Measurements from ENCODE around the gene FYTTD1. TPM values are rescaled to one million over a fixed set of nuclear protein-coding genes. Genes with fewer than 3 reads are reported as not detected.

The FYTTD1 gene
- total RNA-seq, 3 donors from 2014 or later = 25.1 to 67.2 (median 30.6) TPM

DNA sequence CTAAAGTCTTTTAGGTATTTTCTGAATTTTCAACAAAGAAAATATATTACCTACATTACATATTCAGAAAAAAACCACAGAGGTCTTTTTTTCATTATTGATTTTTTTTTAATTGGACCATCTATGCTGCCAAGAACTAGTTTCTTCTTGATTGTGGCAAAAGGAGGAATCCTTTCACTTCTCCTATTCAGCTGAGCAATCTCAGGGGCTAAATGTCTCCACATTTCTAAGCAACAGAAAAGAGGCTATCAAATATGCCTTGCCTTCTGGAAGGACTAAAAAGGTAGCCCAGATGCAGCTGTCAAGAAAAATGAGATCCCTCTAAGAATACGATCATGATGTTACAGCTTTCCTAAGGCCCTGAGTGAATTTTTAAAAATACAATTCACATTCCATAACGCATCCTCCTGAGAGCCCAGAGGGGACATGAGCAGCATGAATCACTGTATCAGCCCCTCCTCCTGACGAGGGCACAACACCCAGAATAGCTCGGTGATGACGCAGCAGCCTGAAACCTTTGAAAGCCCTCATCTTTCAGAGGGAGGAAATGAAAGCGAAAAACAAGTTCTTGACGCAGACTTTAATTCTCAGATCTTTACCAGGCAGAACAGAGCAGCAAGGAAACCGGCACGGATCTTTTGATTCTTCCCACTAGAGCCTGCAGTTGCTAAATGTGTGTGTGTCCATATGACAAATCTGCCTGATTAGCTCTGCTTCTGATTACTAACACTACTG is 37.5 kb upstream of the FYTTD1 start:
- DNase-seq (peak; percentile 65 to 84 (median 80)), ATAC-seq (peak; percentile 97)
- H3K9me3 ChIP-seq = no peaks in the 10 kb centered on the region
- TF ChIP-seq, protein P1, sequence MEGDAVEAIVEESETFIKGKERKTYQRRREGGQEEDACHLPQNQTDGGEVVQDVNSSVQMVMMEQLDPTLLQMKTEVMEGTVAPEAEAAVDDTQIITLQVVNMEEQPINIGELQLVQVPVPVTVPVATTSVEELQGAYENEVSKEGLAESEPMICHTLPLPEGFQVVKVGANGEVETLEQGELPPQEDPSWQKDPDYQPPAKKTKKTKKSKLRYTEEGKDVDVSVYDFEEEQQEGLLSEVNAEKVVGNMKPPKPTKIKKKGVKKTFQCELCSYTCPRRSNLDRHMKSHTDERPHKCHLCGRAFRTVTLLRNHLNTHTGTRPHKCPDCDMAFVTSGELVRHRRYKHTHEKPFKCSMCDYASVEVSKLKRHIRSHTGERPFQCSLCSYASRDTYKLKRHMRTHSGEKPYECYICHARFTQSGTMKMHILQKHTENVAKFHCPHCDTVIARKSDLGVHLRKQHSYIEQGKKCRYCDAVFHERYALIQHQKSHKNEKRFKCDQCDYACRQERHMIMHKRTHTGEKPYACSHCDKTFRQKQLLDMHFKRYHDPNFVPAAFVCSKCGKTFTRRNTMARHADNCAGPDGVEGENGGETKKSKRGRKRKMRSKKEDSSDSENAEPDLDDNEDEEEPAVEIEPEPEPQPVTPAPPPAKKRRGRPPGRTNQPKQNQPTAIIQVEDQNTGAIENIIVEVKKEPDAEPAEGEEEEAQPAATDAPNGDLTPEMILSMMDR (IDR thresholded peaks at IDR 0.05) = no peak
- H3K4me3 ChIP-seq = no peak overlapping the region
- no peaks in the 10 kb centered on the region for H3K4me1 ChIP-seq (ENCODE audit: low read depth)
- H3K36me3 ChIP-seq (ENCODE audit: low read depth) = no peaks in the 10 kb centered on the region
- intact Hi-C loops (cut with DNase I, micrococcal nuclease) = no loop called here

- TF ChIP-seq, protein P1 (IDR thresholded peaks at IDR 0.05) = no peak
- H3K9me3 ChIP-seq = no peaks in the 10 kb centered on the region
- DNase-seq (no peak), ATAC-seq (no peak)
- intact Hi-C loops (cut with DNase I, micrococcal nuclease) = no loop called here
- no peaks in the 10 kb centered on the region for H3K4me1 ChIP-seq (ENCODE audit: low read depth)
- no peak overlapping the region for H3K4me3 ChIP-seq
- no peaks in the 10 kb centered on the region for H3K36me3 ChIP-seq (ENCODE audit: low read depth)
Measured at GRCh38 chr3:197713477-197713822, 36.2 kb upstream of the FYTTD1 start.

- Histone ChIP-seq H3K4me1 (ENCODE audit: low read depth) (no peaks in the 10 kb centered on the region), H3K4me3 (no peak overlapping the region), H3K9me3 (no peaks in the 10 kb centered on the region), H3K36me3 (ENCODE audit: low read depth) (no peaks in the 10 kb centered on the region)
- ATAC-seq = no peak
- intact Hi-C loops (cut with DNase I, micrococcal nuclease) = no loop called here
- TF ChIP-seq, protein P1 (IDR thresholded peaks at IDR 0.05) = no peak
- DNase-seq = no peak
Measured at GRCh38 chr3:197714251-197714650, 35.4 kb upstream of the FYTTD1 start.

GRCh38 chr3:197718891-197719290 is 30.8 kb upstream of the FYTTD1 start:
- DNase-seq (no peak), ATAC-seq (peak; percentile 40)
- intact Hi-C loops (cut with DNase I, micrococcal nuclease) = no loop called here

DNA sequence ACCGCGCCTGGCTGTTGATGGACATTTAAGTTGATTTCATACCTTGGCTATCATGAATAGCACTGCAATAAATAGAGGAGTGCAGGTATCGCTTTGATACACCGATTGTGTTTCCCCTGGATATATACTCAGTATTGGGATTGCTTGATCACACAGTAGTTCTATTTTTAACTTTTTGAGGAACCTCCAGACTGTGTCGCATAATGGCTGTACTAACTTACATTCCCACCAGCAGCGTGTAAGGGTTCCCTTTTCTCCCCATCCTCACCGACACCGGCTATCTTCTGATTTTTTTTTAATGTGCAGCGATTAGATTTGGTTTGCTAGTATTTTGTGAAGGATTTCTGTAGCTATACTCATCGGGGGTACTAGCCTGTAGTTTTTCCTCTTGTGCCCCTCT is 29.0 kb upstream of the FYTTD1 start:
- TF ChIP-seq, protein P1 (IDR thresholded peaks at IDR 0.05) = no peak
- H3K4me1 ChIP-seq (ENCODE audit: low read depth) = no peaks in the 10 kb centered on the region
- no peaks in the 10 kb centered on the region for H3K36me3 ChIP-seq (ENCODE audit: low read depth)
- no peak for DNase-seq
- no peak overlapping the region for H3K4me3 ChIP-seq
- intact Hi-C loops (cut with DNase I, micrococcal nuclease) = no loop called here
- no peak for ATAC-seq
- peaks cover 4% of the 10 kb centered on the region for H3K9me3 ChIP-seq

More at GRCh38 chr3:197718891-197719290, 30.8 kb upstream of the FYTTD1 start:
- Histone ChIP-seq H3K4me1 (ENCODE audit: low read depth) (no peaks in the 10 kb centered on the region), H3K36me3 (ENCODE audit: low read depth) (no peaks in the 10 kb centered on the region), H3K4me3 (no peak overlapping the region), H3K9me3 (peaks cover 4% of the 10 kb centered on the region)
- TF ChIP-seq, protein P1 (IDR thresholded peaks at IDR 0.05) = no peak

All from mucosa of descending colon (tissue), 3 donors.